Fibroblast of skin of left biceps (primary cell): ENCODE data around the gene AFP.

ENCODE experiments used
- DNase-seq, 2 experiments: peaks; one replicate each; pipeline ENCODE4 v3.0.0-alpha.2; 2013; ENCODE audit warnings: low read depth in 2 of 2

AFP gene

DNA sequence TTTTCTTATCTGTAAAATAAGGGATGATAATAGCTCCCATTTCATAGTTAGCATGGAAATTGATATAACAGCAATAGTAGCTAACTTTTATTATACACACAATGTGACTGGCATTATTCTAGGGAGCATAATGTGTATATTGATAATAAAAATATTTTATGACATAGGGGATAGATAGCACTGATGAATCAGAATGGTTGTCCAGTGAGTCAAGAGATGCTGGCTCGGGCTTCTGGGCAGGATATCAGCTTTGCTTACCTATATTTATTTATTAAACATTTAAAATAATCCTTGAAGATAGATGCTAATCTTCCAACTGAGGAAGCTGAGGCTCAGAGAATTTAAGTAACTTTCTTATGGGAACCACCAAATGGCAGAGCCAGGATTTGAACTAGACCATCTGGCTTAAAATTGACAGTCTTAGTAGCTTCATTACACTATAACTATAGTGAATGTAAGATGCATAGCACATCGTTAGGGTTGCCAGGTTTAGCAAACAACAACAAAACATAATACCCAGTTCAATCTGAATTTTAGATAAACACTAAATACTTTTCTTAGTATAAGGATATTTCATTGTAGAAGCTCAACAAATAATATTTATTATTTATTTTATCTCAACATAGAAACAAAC is 2.7 kb downstream of the AFP start:
- no peak for DNase-seq

- DNase-seq: no peak
These were observed 3.4 kb downstream of the AFP start for GRCh38 chr4:73439445-73439844.

DNA sequence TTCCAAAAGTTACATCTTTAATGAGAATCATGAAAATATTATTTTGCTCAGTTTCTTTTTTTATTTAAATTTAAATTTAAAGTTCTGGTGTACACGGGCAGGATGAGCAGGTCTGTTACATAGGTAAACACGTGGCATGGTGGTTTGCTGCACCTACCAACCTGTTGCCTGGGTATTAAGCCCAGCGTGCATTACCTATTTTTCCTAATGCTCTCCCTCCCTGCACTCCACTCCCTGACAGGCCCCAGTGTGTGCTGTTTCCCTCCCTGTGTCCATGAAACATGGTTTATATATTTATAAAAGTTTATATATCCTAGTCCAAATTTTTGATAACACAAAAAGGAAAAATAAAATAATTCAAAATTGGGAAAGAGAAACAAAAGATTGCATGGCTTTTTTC is 4.0 kb downstream of the AFP start:
- no peak for DNase-seq

GRCh38 chr4:73440653-73441052 is 4.6 kb downstream of the AFP start:
- no peak for DNase-seq

DNA sequence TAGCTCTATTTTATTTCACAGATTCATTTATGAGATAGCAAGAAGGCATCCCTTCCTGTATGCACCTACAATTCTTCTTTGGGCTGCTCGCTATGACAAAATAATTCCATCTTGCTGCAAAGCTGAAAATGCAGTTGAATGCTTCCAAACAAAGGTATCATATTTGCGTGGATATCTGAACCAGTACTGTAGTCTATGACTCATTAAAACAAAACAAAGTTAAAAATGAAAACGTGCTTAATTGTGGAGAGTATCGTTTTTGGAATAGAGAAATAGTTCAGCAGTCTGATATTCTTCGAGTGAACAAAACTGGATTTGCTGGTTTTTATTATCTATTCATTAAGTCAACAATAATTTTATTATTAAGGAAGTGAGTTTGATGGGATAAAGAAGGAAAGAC is 6.3 kb downstream of the AFP start:
- DNase-seq: no peak

GRCh38 chr4:73443224-73443623 is 7.2 kb downstream of the AFP start:
- no peak for DNase-seq

DNA sequence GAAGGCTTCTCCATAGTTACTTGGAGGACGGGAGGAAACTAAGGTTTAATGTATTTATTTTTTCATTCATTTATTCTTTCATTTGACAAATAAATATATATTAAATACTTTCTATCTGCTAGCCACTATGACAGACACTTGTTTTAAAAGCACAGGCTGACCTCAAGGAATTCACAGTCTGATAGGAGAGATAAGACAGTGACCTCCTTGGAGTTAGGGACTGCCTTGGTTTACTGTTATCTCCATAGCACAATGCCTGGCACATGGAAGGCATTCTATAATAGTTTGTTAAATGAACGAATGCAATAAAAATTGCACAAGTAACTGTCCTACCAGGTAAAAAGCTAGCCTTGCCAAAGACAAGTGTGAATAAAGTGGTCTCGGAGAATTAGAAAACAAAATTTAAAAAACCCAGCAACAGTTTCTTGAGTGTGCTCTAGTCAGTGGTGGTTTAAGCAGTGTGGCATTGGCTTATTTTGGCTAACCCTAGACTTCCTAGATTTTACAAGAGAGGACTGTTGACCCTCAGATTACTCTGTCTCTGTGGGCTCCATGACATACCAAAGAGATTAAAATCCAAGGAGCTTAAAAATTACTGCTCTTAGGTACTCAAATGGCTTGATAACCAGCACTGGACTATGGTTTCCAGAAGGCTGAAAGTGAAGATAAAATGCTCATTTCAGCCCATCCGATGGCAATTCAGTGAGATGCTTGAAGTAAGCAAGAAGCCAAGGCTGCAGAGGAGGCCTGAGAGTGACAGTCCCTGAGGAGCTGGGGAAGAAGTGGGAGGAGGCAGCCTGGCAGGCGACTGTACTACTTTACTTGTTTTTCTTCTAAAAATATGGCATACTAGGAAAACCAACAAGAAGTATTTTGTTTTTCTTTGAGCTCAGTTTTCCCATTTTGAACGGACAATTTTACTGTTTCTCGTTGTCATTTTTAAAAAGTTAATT is 9.6 kb downstream of the AFP start:
- DNase-seq: no peak

GRCh38 chr4:73446336-73446938 is 10.4 kb downstream of the AFP start:
- DNase-seq: no peak

GRCh38 chr4:73447671-73448070 is 11.7 kb downstream of the AFP start:
- DNase-seq: peak; percentile 40 to 46

DNA sequence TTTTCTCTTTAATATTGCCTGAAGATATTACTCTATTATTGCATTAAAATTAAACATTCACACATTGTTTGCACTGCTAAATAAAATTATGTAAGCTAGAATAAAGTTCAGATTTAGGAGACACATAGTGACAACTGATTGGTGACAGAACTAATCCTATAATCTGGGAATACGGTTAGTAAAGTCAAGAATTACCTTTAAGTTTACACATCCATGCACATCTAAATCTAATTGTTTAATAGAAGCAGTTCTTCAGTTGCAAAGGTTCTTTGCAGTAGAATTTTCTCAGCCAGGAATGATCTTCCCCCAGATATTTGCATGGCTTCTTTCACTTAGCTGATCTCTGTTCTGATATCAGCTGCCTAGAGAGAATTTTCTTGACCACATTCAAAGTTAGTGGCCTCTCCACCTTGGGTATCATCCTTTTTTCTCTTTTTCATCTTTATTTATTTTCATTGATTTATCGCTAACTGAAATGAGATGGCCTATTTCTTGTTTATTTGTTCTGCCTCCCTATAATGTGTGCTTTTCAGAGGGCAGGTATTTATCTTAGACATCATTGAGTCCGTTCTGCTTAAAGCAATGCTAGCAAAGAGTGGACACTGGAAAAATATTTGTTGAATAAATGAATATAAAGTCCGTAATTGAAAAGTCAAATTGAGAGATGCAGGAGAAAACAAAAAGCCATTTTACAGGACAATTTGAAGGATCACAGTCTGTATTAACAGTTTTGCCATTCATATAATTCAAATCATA is 12.6 kb downstream of the AFP start:
- no peak for DNase-seq

DNA sequence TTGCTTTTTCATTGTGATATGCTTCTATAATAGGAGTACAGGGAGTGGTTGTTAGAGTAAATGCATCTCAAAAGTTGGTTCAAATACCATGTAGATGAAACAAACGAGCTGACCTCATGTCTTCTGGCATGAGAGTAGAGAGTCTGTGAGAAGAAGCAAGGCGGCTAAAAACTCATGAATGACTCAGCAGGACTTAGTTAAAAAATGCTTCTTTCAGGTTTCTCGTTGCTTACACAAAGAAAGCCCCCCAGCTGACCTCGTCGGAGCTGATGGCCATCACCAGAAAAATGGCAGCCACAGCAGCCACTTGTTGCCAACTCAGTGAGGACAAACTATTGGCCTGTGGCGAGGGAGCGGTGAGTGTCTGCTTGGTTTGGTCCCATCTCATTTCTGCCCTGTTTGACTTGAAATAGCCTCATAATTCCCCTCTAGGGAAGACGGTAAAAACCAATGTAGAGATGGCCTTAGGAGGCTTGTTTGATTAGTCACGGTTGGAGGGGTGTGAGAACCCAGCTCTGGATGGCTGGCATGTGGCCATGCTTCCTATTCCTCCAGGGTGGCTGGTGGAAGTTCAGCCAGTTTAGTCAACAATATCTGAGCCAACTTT is 14.5 kb downstream of the AFP start:
- peak; percentile 63 to 65 for DNase-seq

DNA sequence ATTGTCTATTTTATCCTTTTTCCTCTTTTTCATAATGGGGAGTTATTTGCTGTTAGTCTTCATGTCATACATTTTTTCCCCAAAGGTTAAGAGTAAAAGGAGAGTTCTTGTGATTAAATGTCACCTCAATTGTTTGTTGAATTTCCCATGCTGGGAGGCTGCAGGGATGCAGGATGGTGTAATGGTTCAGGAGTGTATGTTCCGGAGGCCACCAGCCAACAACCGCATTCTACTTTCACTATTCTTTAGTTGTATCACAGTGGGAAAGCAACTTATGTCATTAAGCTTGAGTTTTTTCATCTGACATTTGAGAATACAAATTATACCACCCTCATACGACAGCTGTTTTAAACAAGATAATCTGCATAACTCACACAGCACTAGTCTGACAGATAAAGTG is 15.4 kb downstream of the AFP start:
- DNase-seq: no peak

DNA sequence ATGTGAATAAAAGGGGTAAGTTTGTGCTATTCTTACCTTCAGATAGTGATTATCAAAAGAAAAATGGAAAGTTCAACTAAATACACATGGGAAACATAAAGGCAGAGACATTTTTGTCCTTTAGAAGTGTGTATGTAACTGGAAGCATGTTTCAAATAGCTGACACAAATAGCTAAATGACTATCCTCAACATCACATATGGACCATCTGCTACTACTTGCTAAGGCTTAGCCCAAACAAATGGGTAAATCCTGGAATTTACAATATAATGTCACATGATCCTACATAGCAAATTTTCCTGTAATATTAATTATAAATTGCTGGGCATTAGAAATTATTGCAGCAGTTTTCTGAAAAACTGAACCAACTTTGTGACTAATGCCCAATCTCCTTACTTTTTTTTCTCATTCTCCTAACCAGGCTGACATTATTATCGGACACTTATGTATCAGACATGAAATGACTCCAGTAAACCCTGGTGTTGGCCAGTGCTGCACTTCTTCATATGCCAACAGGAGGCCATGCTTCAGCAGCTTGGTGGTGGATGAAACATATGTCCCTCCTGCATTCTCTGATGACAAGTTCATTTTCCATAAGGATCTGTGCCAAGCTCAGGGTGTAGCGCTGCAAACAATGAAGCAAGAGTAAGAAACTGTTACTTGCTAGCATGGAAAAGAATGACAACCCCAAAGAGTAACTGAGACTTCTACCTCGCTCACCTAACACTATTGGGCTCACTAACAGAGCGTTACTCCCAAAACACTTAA is 16.1 kb downstream of the AFP start:
- no peak for DNase-seq

GRCh38 chr4:73452953-73453700 is 17.1 kb downstream of the AFP start:
- DNase-seq: no peak

DNA sequence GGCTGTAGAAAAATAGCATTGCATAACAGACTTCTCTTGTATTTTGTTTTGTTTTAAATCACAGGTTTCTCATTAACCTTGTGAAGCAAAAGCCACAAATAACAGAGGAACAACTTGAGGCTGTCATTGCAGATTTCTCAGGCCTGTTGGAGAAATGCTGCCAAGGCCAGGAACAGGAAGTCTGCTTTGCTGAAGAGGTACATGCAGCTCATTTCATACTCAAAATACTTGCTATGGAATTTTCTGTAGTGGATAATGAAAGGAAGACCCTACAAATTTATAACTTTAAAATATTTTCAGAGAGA is 17.6 kb downstream of the AFP start:
- no peak for DNase-seq

DNA sequence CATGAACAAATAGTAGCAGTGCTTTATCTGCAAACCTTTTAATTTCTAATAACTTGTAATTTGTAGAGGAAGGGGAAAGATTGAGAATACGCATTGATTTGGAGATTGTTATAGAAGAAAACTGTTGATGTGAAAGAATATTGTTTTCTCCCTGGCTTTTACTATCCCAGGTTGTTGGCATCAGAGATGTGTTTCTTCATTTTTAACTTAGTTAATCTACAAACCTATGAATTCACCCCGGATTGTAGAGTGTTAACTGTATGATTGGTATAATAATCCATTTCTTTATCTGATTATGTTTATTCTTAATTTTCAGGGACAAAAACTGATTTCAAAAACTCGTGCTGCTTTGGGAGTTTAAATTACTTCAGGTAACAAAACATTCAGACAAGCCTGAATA is 18.9 kb downstream of the AFP start:
- no peak for DNase-seq

- DNase-seq: no peak
These were observed 20.4 kb downstream of the AFP start for GRCh38 chr4:73456177-73457022.

GRCh38 chr4:73458184-73459047 is 22.4 kb downstream of the AFP start:
- DNase-seq: no peak

DNA sequence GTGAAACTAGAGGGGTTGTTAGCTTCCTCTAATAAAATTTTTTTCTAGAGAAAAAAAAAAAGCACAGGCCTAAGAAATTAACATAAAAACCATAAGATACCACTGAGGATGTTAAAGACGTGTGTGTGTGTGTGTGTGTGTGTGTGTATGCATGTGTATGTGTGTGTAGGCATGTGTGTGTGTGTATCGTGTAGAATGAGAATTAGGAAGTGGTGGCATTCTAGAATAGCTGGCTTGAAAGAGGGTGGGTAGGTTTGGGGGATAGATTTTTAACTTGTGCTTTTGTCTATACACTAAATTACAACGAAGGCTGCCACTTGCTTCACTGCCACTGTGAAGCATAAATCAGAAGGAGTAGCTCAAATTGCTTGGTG is 23.0 kb downstream of the AFP start:
- no peak for DNase-seq
